A549 treated with DMSO at 1 μM for 4 hours (cell line): ENCODE data around the gene DIO3. TPM values are rescaled to one million over a fixed set of nuclear protein-coding genes. Genes with fewer than 3 reads are reported as not detected.

Source experiments
- total RNA-seq: library from RNA; stranded (reverse); fragments of 200-300 nt; extraction: Qiagen RNA extraction; gene quantifications from 5 replicates; pipeline ENCODE4 v1.2.3, GENCODE V29; 2022; ENCODE audit warnings: low read depth

DIO3 gene
- total RNA-seq = 0.06 TPM in 2 of 5 replicates, not detected in the others

DNA sequence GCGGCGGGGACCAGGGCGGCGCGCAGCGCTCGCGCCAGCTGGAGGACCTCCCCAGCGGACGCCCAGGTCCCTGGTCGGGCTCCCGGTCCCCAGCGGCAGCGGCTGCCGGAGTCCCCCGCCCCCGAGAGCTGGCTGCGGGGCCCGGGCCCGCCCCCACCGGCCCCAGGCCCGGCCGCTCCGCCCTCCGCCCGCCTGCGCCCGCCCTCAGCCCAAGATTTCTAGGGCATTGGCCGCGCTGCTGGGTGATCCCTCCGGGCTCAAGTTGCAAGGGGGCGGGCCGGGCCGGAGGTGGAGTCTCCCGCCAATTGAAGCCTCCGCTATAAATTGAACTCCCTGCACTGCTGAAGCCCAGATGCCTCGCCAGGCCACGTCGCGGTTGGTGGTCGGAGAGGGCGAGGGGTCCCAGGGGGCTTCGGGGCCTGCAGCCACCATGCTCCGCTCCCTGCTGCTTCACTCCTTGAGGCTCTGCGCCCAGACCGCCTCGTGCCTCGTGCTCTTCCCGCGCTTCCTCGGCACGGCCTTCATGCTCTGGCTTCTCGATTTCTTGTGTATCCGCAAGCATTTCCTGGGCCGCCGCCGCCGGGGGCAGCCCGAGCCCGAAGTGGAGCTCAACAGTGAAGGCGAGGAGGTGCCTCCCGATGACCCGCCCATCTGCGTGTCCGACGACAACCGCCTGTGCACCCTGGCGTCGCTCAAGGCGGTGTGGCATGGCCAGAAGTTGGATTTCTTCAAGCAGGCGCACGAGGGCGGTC, at the start of gene DIO3:
Gene DIO3, plus strand, starts transcription at position 351 of the 752 bp plus-strand sequence.

Other genes with a start within 250 kb of the DIO3 start
- 68.8 to 80.2 TPM (median 74.8 TPM) in 5 replicates for gene PPP2R5C, start 200.2 kb downstream of the DIO3 start, total RNA-seq